K562 (cell line): ENCODE data around the gene TRIM47. TPM values are rescaled to one million over a fixed set of nuclear protein-coding genes. Genes with fewer than 3 reads are reported as not detected.
A peak's percentile ranks its signal among the peaks of the same experiment; 100 is the strongest.

Source experiments
- ATAC-seq: fragments of 200-7000 bp; cut with Tn5 transposase; 3 replicates; pipeline ENCODE4 v1.9.1; 2020; ENCODE audit warnings: moderate library complexity
- BruUV-seq: library from RNA; stranded (reverse); fragments of 400-500 nt; replicated peaks from 2 replicates; lab custom pipeline; 2021; lab: Mats Ljungman, UMichigan
- CTCF ChIA-PET: fragments of 300-600 bp; formaldehyde crosslinking; extraction: SDS; loops from one replicate; lab custom pipeline; 2021; ENCODE audit warnings: low intra/inter-chr PET ratio; lab: Yijun Ruan, JAX
- POLR2A ChIA-PET: fragments of 300-600, 350-650 bp; sonication (Branson Sonifier 250); formaldehyde crosslinking; extraction: SDS; loops from one replicate; lab custom pipeline; 2021; ENCODE audit warnings: antibody characterized with exemption, inconsistent platforms; lab: Yijun Ruan, JAX
- DNase-seq, 4 experiments: peaks; one replicate each; pipeline versions ENCODE4 v3.0.0 to v3.0.0-alpha.2; 2011 to 2018; ENCODE audit warnings: low spot score in 3 of 4, mixed read lengths in 3 of 4; ENCODE audit errors: extremely low read depth in 1 of 4
- FAIRE-seq: peaks from 2 replicates; lab custom pipeline; 2011; peaks lifted over from hg19 to GRCh38; lab: Jason Lieb, UNC
- H2AFZ ChIP-seq: 2 replicates; pipeline ENCODE4 v1.6.0; 2011; ENCODE audit warnings: low read depth, low read length, control low read depth, inconsistent platforms
- H3K27ac ChIP-seq: fragments of 200-600 bp; 3 replicates; pipeline ENCODE4 v1.8.0; 2011; ENCODE audit warnings: low read depth, mild to moderate bottlenecking, control low read depth, inconsistent platforms, low read length, moderate library complexity, mixed read lengths; ENCODE audit errors: extremely low read depth
- H3K27me3 ChIP-seq, 2 experiments: fragments of 300-600 bp in 1 of 2; 2 replicates in 1 of 2; 3 replicates in 1 of 2; pipeline versions ENCODE4 v1.6.0 to v1.8.0; 2011; ENCODE audit warnings: inconsistent platforms in 2 of 2, low read length in 2 of 2, mild to moderate bottlenecking in 1 of 2, mixed read lengths in 1 of 2, moderate library complexity in 1 of 2; ENCODE audit not compliant: control insufficient read depth in 2 of 2, insufficient read depth in 2 of 2
- H3K36me3 ChIP-seq: fragments of 300-600 bp; 3 replicates; pipeline ENCODE4 v1.8.0; 2011; ENCODE audit warnings: mild to moderate bottlenecking, low read length, inconsistent platforms; ENCODE audit not compliant: control insufficient read depth, insufficient read depth
- H3K4me1 ChIP-seq, 2 experiments: fragments of 200-600 bp in 1 of 2; replicated peaks in 1 of 2; 2 replicates in 1 of 2; 3 replicates in 1 of 2; pipeline versions ENCODE4 v1.5.1 to v1.8.0; 2011; ENCODE audit warnings: inconsistent platforms in 2 of 2, low read length in 2 of 2, mild to moderate bottlenecking in 1 of 2, mixed read lengths in 1 of 2, moderate library complexity in 1 of 2; ENCODE audit not compliant: control insufficient read depth in 2 of 2, insufficient read depth in 2 of 2
- H3K4me2 ChIP-seq: 2 replicates; pipeline ENCODE4 v1.6.1; 2011; ENCODE audit warnings: low read length, control low read depth, inconsistent platforms, mixed read lengths; ENCODE audit not compliant: insufficient read depth
- H3K4me3 ChIP-seq: fragments of 200-600 bp; sonication (generic), shearing (Covaris generic); 2 replicates; pipeline ENCODE4 v1.5.1; 2016; ENCODE audit warnings: control low read depth, inconsistent platforms
- H3K79me2 ChIP-seq: fragments of 200-600 bp; 3 replicates; pipeline ENCODE4 v1.8.0; 2011; ENCODE audit warnings: low read length, inconsistent platforms; ENCODE audit not compliant: control insufficient read depth, insufficient read depth
- H3K9ac ChIP-seq, 2 experiments: 2 replicates each; pipeline versions ENCODE4 v1.6.0 to v1.6.1; 2011; ENCODE audit warnings: low read depth in 2 of 2, low read length in 2 of 2, control low read depth in 1 of 2, inconsistent platforms in 1 of 2, mild to moderate bottlenecking in 1 of 2, mixed read lengths in 1 of 2; ENCODE audit not compliant: insufficient read depth in 1 of 2
- H3K9me1 ChIP-seq: one replicate; pipeline ENCODE4 v1.6.0; 2011; ENCODE audit warnings: inconsistent platforms, mild to moderate bottlenecking, low read length, moderate library complexity; ENCODE audit not compliant: control insufficient read depth, insufficient read depth
- H3K9me3 ChIP-seq: replicated peaks from 2 replicates; pipeline ENCODE4 v1.5.1; 2011; ENCODE audit warnings: low read depth, low read length, inconsistent platforms; ENCODE audit not compliant: control insufficient read depth, insufficient read depth
- H4K20me1 ChIP-seq: replicated peaks from 2 replicates; pipeline ENCODE4 v1.6.1; 2011; ENCODE audit warnings: low read length, inconsistent platforms, mixed read lengths; ENCODE audit not compliant: control insufficient read depth, insufficient read depth
- CREB1 ChIP-seq, 2 experiments: sonication (generic) in 1 of 2; formaldehyde crosslinking in 1 of 2; IDR thresholded peaks; 2 replicates each; pipeline versions ENCODE4 v1.6.1 to v1.8.0; 2012 to 2022; ENCODE audit warnings: inconsistent platforms in 1 of 2, mild to moderate bottlenecking in 1 of 2, missing genetic modification reagents in 1 of 2, moderate library complexity in 1 of 2
- CREB3 ChIP-seq: fragments of 450-650 bp; conservative IDR thresholded peaks from 2 replicates; pipeline ENCODE4 v1.6.1; 2016; ENCODE audit warnings: missing genetic modification characterization, low read depth, mild to moderate bottlenecking, missing compliant biosample characterization, moderate library complexity
- ELK1 ChIP-seq: sonication (generic); formaldehyde crosslinking; IDR thresholded peaks from 2 replicates; pipeline ENCODE4 v1.8.1; 2022; ENCODE audit warnings: missing genetic modification reagents
- JUN ChIP-seq, 2 experiments: sonication (generic) in 1 of 2; formaldehyde crosslinking in 1 of 2; IDR thresholded peaks; 2 replicates each; pipeline versions ENCODE4 v1.6.1 to v1.8.0; 2012 to 2022; ENCODE audit warnings: borderline replicate concordance in 2 of 2, mild to moderate bottlenecking in 2 of 2, improper control_type of control experiment in 1 of 2, low read depth in 1 of 2, low read length in 1 of 2, missing genetic modification reagents in 1 of 2
- NCOA1 ChIP-seq: fragments of 450-650 bp; IDR thresholded peaks from 2 replicates; pipeline ENCODE4 v1.6.1; 2016; ENCODE audit warnings: low read depth
- POLR2G ChIP-seq: fragments of 200-400 bp; formaldehyde crosslinking; IDR thresholded peaks from 2 replicates; pipeline ENCODE4 v1.6.1; 2017; ENCODE audit warnings: low read depth, mild to moderate bottlenecking, antibody characterized with exemption, low read length, moderate library complexity
- RBFOX2 ChIP-seq: fragments of 200-400 bp; formaldehyde crosslinking; IDR thresholded peaks from 2 replicates; pipeline ENCODE4 v1.6.1; 2017; ENCODE audit warnings: low read depth, mild to moderate bottlenecking, low read length, moderate library complexity
- SPI1 ChIP-seq: IDR thresholded peaks from 2 replicates; pipeline ENCODE4 v1.6.1; 2011; ENCODE audit warnings: low read depth, low read length, control low read depth, borderline replicate concordance
- ZNF124 ChIP-seq: sonication (generic); formaldehyde crosslinking; IDR thresholded peaks from 2 replicates; pipeline ENCODE4 v1.8.1; 2022; ENCODE audit warnings: missing genetic modification reagents
- ZNF197 ChIP-seq: fragments of 200-800 bp; sonication (Bioruptor generic); IDR thresholded peaks from 2 replicates; pipeline ENCODE4 v1.6.1; 2016; ENCODE audit warnings: low read depth, missing genetic modification characterization, missing compliant biosample characterization
- ZNF609 ChIP-seq: sonication (generic); formaldehyde crosslinking; IDR thresholded peaks from 2 replicates; pipeline ENCODE4 v1.8.1; 2023; ENCODE audit warnings: missing genetic modification reagents, mild to moderate bottlenecking, borderline replicate concordance
- WGBS: fragments of 100-300 bp; shearing (Covaris generic); methylation state at CpG from one replicate; pipeline ENCODE4 v1.1.6; 2016; ENCODE audit warnings: low coverage, mixed read lengths; ENCODE audit not compliant: insufficient coverage; ENCODE audit errors: missing lambda C conversion rate; 5-methylcytosine and 5-hydroxymethylcytosine counted together
- in situ Hi-C: fragments of 300-500 bp; cut with MboI; formaldehyde crosslinking; loops from 4 replicates; pipeline ENCODE4 v1.15.0; 2018; ENCODE audit warnings: inconsistent platforms, mixed read lengths
- intact Hi-C: fragments of 100-400 bp; cut with micrococcal nuclease; formaldehyde crosslinking; loops from 2 replicates; pipeline ENCODE4 v1.14.2; 2022
- polyA plus RNA-seq, 8 experiments: library from polyadenylated mRNA; depleted of rRNA in 4 of 8; stranded (reverse) in 5 of 8; unstranded in 3 of 8; fragments of >200 nt; fragmentation: Nextera tagmentation in 2 of 8; fragmentation: Illumina TruSeq in 1 of 8; extraction: Ambion mirVana in 2 of 8; extraction: Trizol in 1 of 8; gene quantifications; 2 replicates each; pipeline versions ENCODE4 v1.2.1 to v1.2.3, GENCODE V29; 2011 to 2014; ENCODE audit warnings: inconsistent platforms in 1 of 8, missing spikeins in 1 of 8
- total RNA-seq, 7 experiments: library from RNA; depleted of rRNA in 6 of 7; stranded (reverse); fragments of >200 nt in 6 of 7; fragmentation: Illumina TruSeq in 2 of 7; extraction: Trizol in 2 of 7; gene quantifications; 2 replicates each; pipeline versions ENCODE4 v1.2.1 to v1.2.3, GENCODE V29; 2011 to 2021; ENCODE audit warnings: low replicate concordance in 1 of 7
- TF ChIP-seq, protein P1 (sequence below): fragments of 450-650 bp; IDR thresholded peaks from 2 replicates; pipeline ENCODE4 v1.6.1; 2016; ENCODE audit warnings: missing biosample characterization, missing genetic modification characterization

The TRIM47 gene
- total and polyA plus RNA-seq, 9 of the 15 experiments (the other 6 are each of a cell fraction or from before 2014, with no cell fraction given) = 0.56 to 6.1 (median 3.2) TPM

- WGBS = 94% methylated on average over 18 of the region's 23 CpGs
- Histone ChIP-seq H4K20me1 (no peaks in the 10 kb centered on the region), H3K27me3 (no peaks in the 10 kb centered on the region), H2AFZ (no peak overlapping the region), H3K9me1 (no peaks in the 10 kb centered on the region), H3K4me1 (peaks cover 12 to 73% of the 10 kb centered on the region in 2 experiments; a peak in 4 of 5 replicates), H3K9me3 (no peaks in the 10 kb centered on the region), H3K79me2 (peaks cover 39% of the 10 kb centered on the region), H3K4me2 (no peak overlapping the region), H3K9ac (peak overlapping the region in 1 of 2 experiments; percentile 65; a peak in 2 of 4 replicates), H3K36me3 (peaks cover 67% of the 10 kb centered on the region; the same call in 2 of the 3 replicates), H3K27ac (no peak overlapping the region), H3K4me3 (no peak overlapping the region)
- DNase-seq (no peak), ATAC-seq (no peak), FAIRE-seq (no peak)
- in situ Hi-C loops = no loop called here
- ChIA-PET POLR2A (interaction anchor here (0.8 to 15.9 kb wide), 8 partner anchors 10 to 736 kb away, joined by 3 to 169 read pairs (median 4); partner anchors contain the start of genes TRIM47 and WBP2), CTCF (no interaction called here)
- BruUV-seq = no TSS peak
- intact Hi-C loops = no loop called here
- TF ChIP-seq, protein P1, sequence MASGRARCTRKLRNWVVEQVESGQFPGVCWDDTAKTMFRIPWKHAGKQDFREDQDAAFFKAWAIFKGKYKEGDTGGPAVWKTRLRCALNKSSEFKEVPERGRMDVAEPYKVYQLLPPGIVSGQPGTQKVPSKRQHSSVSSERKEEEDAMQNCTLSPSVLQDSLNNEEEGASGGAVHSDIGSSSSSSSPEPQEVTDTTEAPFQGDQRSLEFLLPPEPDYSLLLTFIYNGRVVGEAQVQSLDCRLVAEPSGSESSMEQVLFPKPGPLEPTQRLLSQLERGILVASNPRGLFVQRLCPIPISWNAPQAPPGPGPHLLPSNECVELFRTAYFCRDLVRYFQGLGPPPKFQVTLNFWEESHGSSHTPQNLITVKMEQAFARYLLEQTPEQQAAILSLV (tag) = no peak
- TF ChIP-seq CREB3 (tag) = no peak
- TF ChIP-seq ELK1 = no peak
- no peak for TF ChIP-seq CREB1 (IDR thresholded peaks at IDR 0.05)
- TF ChIP-seq CREB1 (CRISPR knock-in tag; IDR thresholded peaks at IDR 0.05) = no peak
- no peak for TF ChIP-seq ZNF609 (CRISPR knock-in tag)
- peak; percentile 50; the same call in 1 of the 2 replicates for TF ChIP-seq RBFOX2
- TF ChIP-seq SPI1 = no peak
- no peak for TF ChIP-seq ZNF124 (CRISPR knock-in tag)
- TF ChIP-seq NCOA1 = no peak
- TF ChIP-seq ZNF197 (CRISPR knock-in tag) = no peak
- no peak for TF ChIP-seq JUN (IDR thresholded peaks at IDR 0.05; ENCODE audit: borderline replicate concordance, low read depth, low read length)
- no peak for TF ChIP-seq JUN (CRISPR knock-in tag; IDR thresholded peaks at IDR 0.05; ENCODE audit: borderline replicate concordance)
- peak; percentile 52; the same call in 1 of the 2 replicates for TF ChIP-seq POLR2G
Measured at GRCh38 chr17:75899767-75900468, 21.5 kb upstream of the TRIM47 start.
